ENCODE data around the gene SPRYD7.
"Not testable (repeated sequence)": the region's sequence is repeated elsewhere in the genome, so short reads cannot be mapped to it uniquely, and the experiment has no call there.

Gene SPRYD7

DNA sequence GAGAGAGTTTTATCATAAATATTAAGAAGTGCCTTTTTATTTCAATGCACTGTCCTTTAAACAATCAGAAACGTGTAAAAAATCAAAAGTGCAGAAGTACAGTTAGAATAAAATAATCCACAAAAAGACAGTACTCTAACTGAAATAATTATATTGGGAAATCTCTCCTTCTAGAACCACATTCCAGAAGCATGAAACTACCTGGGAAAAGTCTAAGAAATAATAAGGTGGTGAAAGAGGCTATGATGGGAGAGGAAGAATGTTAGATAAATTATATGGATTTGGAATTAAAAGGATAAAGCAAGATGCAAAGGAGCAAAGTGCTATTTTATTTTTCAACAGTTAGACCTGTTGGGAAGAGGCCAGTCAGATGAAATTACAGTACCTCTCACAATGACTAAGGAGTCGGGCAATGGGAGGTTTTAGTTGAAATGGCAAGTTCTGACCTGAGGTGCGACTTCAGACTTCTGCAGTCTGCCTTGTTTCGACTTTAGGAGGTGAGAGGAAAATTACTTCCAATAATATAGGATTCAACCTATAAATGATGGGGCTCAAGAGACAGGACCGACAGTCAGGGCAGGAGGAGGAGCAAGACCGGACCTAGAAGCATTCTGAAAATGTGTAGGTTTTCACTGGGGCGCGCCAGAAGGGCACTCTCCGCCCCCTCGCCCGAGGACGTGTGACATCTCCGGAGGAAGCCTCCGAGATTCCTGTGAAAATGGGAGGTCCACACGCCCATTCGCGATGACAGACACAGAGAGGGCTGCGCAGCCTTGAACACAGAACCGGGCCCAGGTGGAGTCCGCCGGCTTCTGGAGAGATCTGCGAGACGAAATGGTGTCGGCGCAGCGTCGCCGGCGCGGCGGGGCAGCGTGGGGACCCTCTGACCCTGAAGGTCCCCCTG lies 717 bp downstream of the SPRYD7 start:
- H3K9me3 ChIP-seq (ENCODE audit: control insufficient read depth in 5 of 5, low read length in 5 of 5), result no peaks in the 10 kb centered on the region
- peak overlapping the region in 4 of 5 donors; percentile 85 to 94 (median 94) for H3K9ac ChIP-seq (ENCODE audit: low read length in 5 of 5)
- H3K27ac ChIP-seq (ENCODE audit: low read depth, low read length), result peak overlapping the region; percentile 83
- H3K4me1 ChIP-seq (ENCODE audit: control insufficient read depth in 5 of 5, insufficient read depth in 5 of 5, low read length in 5 of 5), result peaks cover 2 to 38% (median 31%) of the 10 kb centered on the region in 5 donors
- peak overlapping the region; percentile 67 to 96 (median 84) for H3K4me3 ChIP-seq (ENCODE audit: low read depth in 1 of 5, low read length in 5 of 5)
- no peaks in the 10 kb centered on the region for H3K36me3 ChIP-seq (ENCODE audit: control insufficient read depth in 5 of 5, insufficient read depth in 5 of 5, low read length in 5 of 5)
- no peaks in the 10 kb centered on the region for H3K27me3 ChIP-seq (ENCODE audit: control insufficient read depth in 5 of 5, insufficient read depth in 4 of 5, low read length in 5 of 5)

DNA sequence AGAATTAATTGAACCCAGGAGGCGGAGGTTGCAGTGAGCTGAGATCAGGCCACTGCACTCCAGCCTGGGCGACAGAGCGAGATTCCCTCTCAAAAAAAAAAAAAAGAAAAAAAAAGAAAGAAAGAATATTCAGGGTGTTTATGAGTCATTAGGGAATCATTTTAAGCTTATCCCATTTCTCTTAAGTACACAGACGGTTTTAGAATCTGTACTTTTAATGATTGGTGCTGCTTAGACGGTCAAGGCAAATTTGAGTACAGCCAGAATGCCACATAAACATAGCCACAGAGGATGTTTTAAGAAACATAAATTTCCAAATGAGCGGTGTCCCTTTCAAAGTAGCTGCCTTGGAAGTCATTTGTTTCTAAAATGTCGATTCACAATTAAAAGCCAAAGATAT lies 2.6 kb downstream of the SPRYD7 start:
- Histone ChIP-seq H3K9me3 (ENCODE audit: control insufficient read depth in 5 of 5, low read length in 5 of 5) (no peaks in the 10 kb centered on the region), H3K9ac (ENCODE audit: low read length in 5 of 5) (no peak overlapping the region), H3K27me3 (ENCODE audit: control insufficient read depth in 5 of 5, insufficient read depth in 4 of 5, low read length in 5 of 5) (no peaks in the 10 kb centered on the region), H3K27ac (ENCODE audit: low read depth, low read length) (no peak overlapping the region), H3K36me3 (ENCODE audit: control insufficient read depth in 5 of 5, insufficient read depth in 5 of 5, low read length in 5 of 5) (peaks cover 0 to 4% (median under 1%) of the 10 kb centered on the region in 5 donors), H3K4me1 (ENCODE audit: control insufficient read depth in 5 of 5, insufficient read depth in 5 of 5, low read length in 5 of 5) (peaks cover 0 to 30% (median 23%) of the 10 kb centered on the region in 5 donors), H3K4me3 (ENCODE audit: low read depth in 1 of 5, low read length in 5 of 5) (no peak overlapping the region)

DNA sequence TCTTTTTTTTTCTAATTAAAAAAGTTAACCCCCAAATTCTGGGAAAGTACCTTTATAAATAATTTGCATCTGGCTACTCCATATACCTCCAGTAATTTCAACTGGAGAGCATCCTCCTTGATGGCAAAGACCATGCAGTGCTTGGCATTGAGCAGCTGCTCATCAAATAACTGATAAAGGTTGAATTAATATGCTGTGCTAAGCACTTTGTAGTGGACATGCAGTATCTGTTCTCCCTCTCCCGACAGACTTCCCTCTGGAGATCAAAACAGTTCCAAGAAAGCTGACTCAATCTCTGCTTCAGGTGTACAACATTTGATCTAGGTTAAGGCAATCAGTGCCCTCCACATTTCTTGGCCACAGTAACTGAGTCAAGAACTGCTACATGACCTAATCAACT lies 3.3 kb downstream of the SPRYD7 start:
- H3K36me3 ChIP-seq (ENCODE audit: control insufficient read depth in 5 of 5, insufficient read depth in 5 of 5, low read length in 5 of 5), result peaks cover under 1 to 9% (median 3%) of the 10 kb centered on the region in 5 donors
- H3K9me3 ChIP-seq (ENCODE audit: control insufficient read depth in 5 of 5, low read length in 5 of 5), result no peaks in the 10 kb centered on the region
- H3K27ac ChIP-seq (ENCODE audit: low read depth, low read length), result no peak overlapping the region
- H3K4me1 ChIP-seq (ENCODE audit: control insufficient read depth in 5 of 5, insufficient read depth in 5 of 5, low read length in 5 of 5), result peaks cover 0 to 24% (median 20%) of the 10 kb centered on the region in 5 donors
- H3K27me3 ChIP-seq (ENCODE audit: control insufficient read depth in 5 of 5, insufficient read depth in 4 of 5, low read length in 5 of 5), result no peaks in the 10 kb centered on the region
- no peak overlapping the region for H3K4me3 ChIP-seq (ENCODE audit: low read depth in 1 of 5, low read length in 5 of 5)
- no peak overlapping the region for H3K9ac ChIP-seq (ENCODE audit: low read length in 5 of 5)

DNA sequence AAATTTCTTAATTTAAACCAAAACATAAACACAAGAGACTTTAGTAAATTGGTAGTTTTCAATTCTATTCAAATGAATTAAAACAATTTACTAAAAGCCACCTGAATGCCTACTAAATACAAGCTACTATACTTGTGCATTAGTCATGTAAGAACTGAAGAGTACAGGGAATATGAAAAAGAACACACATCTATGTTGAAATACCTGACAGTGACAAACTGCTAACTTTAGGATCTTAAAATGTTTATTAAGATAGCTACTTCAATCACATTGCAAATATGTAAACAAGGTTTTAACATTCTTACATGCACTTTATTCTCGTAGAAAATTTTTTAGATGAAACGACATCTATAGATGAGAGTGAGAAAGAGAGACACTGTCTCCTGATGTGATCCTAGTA lies 4.1 kb downstream of the SPRYD7 start:
- Histone ChIP-seq H3K4me3 (ENCODE audit: low read depth in 1 of 5, low read length in 5 of 5) (no peak overlapping the region), H3K36me3 (ENCODE audit: control insufficient read depth in 5 of 5, insufficient read depth in 5 of 5, low read length in 5 of 5) (peaks cover 5 to 17% (median 7%) of the 10 kb centered on the region in 5 donors), H3K9me3 (ENCODE audit: control insufficient read depth in 5 of 5, low read length in 5 of 5) (no peaks in the 10 kb centered on the region), H3K27me3 (ENCODE audit: control insufficient read depth in 5 of 5, insufficient read depth in 4 of 5, low read length in 5 of 5) (no peaks in the 10 kb centered on the region), H3K27ac (ENCODE audit: low read depth, low read length) (no peak overlapping the region), H3K4me1 (ENCODE audit: control insufficient read depth in 5 of 5, insufficient read depth in 5 of 5, low read length in 5 of 5) (peaks cover 0 to 18% (median 14%) of the 10 kb centered on the region in 5 donors), H3K9ac (ENCODE audit: low read length in 5 of 5) (no peak overlapping the region)

DNA sequence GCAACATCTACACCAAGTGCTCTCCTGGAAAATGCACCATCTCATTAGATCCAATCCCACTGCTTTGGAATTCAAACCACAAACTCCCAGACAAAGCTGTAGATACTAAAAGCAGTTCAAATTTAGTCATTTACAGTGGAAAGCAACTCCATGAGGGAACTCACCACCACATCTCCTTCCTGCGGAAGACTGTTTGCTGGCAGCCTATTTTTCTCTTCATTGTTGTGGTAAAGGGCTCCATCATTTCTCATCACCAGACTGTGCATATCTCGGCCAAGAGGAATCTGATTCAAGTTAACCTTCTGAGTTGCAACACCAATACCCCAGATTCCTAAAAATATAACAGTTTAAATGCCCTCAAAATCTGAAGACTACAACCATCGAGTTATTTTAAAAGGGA lies 8.4 kb downstream of the SPRYD7 start:
- no peak overlapping the region for H3K9ac ChIP-seq (ENCODE audit: low read length in 5 of 5)
- H3K27ac ChIP-seq (ENCODE audit: low read depth, low read length), result no peak overlapping the region
- no peaks in the 10 kb centered on the region for H3K4me1 ChIP-seq (ENCODE audit: control insufficient read depth in 5 of 5, insufficient read depth in 5 of 5, low read length in 5 of 5)
- no peaks in the 10 kb centered on the region for H3K9me3 ChIP-seq (ENCODE audit: control insufficient read depth in 5 of 5, low read length in 5 of 5)
- H3K36me3 ChIP-seq (ENCODE audit: control insufficient read depth in 5 of 5, insufficient read depth in 5 of 5, low read length in 5 of 5), result peaks cover 7 to 43% (median 16%) of the 10 kb centered on the region in 5 donors
- H3K27me3 ChIP-seq (ENCODE audit: control insufficient read depth in 5 of 5, insufficient read depth in 4 of 5, low read length in 5 of 5), result no peaks in the 10 kb centered on the region
- no peak overlapping the region for H3K4me3 ChIP-seq (ENCODE audit: low read depth in 1 of 5, low read length in 5 of 5)

DNA sequence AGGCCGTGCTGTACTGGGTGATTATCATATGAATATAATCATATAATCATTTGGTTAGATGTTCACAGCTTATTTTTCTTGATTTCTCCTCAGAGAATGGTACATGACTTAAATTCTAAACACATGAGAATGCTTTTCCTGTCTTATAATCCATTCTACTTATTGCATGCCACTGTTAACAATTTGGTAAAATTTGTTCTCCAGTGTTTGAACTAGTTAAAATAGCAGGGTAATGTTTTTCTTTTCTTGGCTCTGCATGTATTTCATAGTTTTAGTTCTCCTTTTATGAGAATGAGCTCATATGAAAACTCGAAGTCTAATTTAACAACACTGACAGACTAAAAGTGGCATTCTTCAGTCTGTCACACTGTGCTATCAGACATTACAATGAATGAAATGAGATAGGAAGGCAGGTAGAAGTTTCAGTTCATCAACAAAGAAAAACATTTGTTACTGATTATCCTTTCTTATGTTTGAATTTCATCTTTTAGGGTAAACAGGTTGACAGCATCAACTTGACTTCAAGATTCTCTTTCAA lies 10.2 kb downstream of the SPRYD7 start:
- Histone ChIP-seq H3K36me3 (ENCODE audit: control insufficient read depth in 5 of 5, insufficient read depth in 5 of 5, low read length in 5 of 5) (peaks cover 12 to 51% (median 23%) of the 10 kb centered on the region in 5 donors), H3K27me3 (ENCODE audit: control insufficient read depth in 5 of 5, insufficient read depth in 4 of 5, low read length in 5 of 5) (no peaks in the 10 kb centered on the region), H3K27ac (ENCODE audit: low read depth, low read length) (no peak overlapping the region), H3K9ac (ENCODE audit: low read length in 5 of 5) (no peak overlapping the region), H3K9me3 (ENCODE audit: control insufficient read depth in 5 of 5, low read length in 5 of 5) (no peaks in the 10 kb centered on the region), H3K4me3 (ENCODE audit: low read depth in 1 of 5, low read length in 5 of 5) (no peak overlapping the region), H3K4me1 (ENCODE audit: control insufficient read depth in 5 of 5, insufficient read depth in 5 of 5, low read length in 5 of 5) (no peaks in the 10 kb centered on the region)

DNA sequence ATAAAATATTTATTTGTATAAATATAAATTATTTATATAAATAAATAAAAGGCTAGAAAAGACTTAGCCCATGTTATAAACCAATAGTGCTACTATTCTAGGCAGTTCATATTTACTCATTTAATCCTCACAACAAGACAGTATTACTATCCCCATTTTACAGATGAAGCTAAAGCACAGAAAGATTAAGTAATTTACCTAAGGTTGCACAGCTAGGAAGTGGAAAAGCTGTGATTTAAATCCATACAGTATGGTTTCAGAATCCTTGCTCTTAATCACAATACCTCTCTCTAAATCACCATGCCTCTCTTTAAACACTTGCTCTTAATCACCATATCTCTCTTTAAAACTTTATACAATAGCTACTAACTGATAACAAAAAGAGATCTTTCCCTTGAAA lies 13.8 kb downstream of the SPRYD7 start:
- H3K9me3 ChIP-seq (ENCODE audit: control insufficient read depth in 5 of 5, low read length in 5 of 5), result no peaks in the 10 kb centered on the region
- no peak overlapping the region for H3K27ac ChIP-seq (ENCODE audit: low read depth, low read length)
- no peak overlapping the region for H3K9ac ChIP-seq (ENCODE audit: low read length in 5 of 5)
- H3K4me3 ChIP-seq (ENCODE audit: low read depth in 1 of 5, low read length in 5 of 5), result no peak overlapping the region
- peaks cover 11 to 51% (median 26%) of the 10 kb centered on the region in 5 donors for H3K36me3 ChIP-seq (ENCODE audit: control insufficient read depth in 5 of 5, insufficient read depth in 5 of 5, low read length in 5 of 5)
- no peaks in the 10 kb centered on the region for H3K4me1 ChIP-seq (ENCODE audit: control insufficient read depth in 5 of 5, insufficient read depth in 5 of 5, low read length in 5 of 5)
- H3K27me3 ChIP-seq (ENCODE audit: control insufficient read depth in 5 of 5, insufficient read depth in 4 of 5, low read length in 5 of 5), result no peaks in the 10 kb centered on the region

DNA sequence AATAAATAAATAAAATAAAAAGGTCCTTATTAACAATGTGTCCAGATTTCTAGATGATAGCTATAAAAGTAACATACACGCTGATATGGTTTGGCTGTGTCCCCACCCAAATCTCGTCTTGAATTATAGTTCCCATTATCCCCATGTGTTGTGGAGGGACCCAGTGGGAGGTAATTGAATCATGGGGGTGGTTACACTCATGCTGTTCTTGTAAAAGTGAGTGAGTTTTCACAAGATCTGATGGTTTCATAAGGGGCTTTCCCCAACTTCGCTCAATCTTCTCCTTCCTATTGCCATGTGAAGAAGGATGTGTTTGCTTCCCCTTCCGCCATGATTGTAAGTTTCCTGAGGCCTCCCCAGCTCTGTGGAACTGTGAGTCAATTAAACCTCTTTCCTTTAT lies 15.2 kb downstream of the SPRYD7 start:
- H3K27ac ChIP-seq (ENCODE audit: low read depth, low read length); H3K9me3 ChIP-seq (ENCODE audit: control insufficient read depth in 5 of 5, low read length in 5 of 5); H3K27me3 ChIP-seq (ENCODE audit: control insufficient read depth in 5 of 5, insufficient read depth in 4 of 5, low read length in 5 of 5); H3K4me3 ChIP-seq (ENCODE audit: low read depth in 1 of 5, low read length in 5 of 5); H3K9ac ChIP-seq (ENCODE audit: low read length in 5 of 5); H3K4me1 ChIP-seq (ENCODE audit: control insufficient read depth in 5 of 5, insufficient read depth in 5 of 5, low read length in 5 of 5): not testable (repeated sequence)
- H3K36me3 ChIP-seq (ENCODE audit: control insufficient read depth in 5 of 5, insufficient read depth in 5 of 5, low read length in 5 of 5), result peaks cover 21 to 56% (median 34%) of the 10 kb centered on the region in 5 donors

DNA sequence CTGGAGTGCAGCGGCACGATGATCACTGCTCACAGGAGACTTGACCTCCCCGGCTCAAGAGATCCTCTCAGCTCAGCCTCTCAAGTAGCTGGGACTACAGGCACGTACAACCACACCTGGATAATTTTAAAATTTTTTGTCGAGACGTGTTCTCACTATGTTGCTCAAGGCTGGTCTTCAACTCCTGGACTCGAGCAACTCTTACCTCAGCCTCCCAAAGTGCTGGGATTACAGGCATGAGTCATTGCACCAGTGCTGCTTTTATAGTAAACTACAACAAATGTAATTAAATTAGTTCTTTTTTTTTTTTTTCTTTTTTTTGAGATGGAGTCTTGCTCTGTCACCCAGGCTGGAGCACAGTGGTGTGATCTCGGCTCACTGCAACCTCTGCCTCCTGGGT lies 18.0 kb downstream of the SPRYD7 start:
- not testable (repeated sequence) for H3K27me3 ChIP-seq (ENCODE audit: control insufficient read depth in 5 of 5, insufficient read depth in 4 of 5, low read length in 5 of 5); H3K27ac ChIP-seq (ENCODE audit: low read depth, low read length); H3K4me3 ChIP-seq (ENCODE audit: low read depth in 1 of 5, low read length in 5 of 5); H3K9me3 ChIP-seq (ENCODE audit: control insufficient read depth in 5 of 5, low read length in 5 of 5); H3K4me1 ChIP-seq (ENCODE audit: control insufficient read depth in 5 of 5, insufficient read depth in 5 of 5, low read length in 5 of 5); H3K9ac ChIP-seq (ENCODE audit: low read length in 5 of 5)
- H3K36me3 ChIP-seq (ENCODE audit: control insufficient read depth in 5 of 5, insufficient read depth in 5 of 5, low read length in 5 of 5), result peaks cover 25 to 45% (median 30%) of the 10 kb centered on the region in 5 donors

DNA sequence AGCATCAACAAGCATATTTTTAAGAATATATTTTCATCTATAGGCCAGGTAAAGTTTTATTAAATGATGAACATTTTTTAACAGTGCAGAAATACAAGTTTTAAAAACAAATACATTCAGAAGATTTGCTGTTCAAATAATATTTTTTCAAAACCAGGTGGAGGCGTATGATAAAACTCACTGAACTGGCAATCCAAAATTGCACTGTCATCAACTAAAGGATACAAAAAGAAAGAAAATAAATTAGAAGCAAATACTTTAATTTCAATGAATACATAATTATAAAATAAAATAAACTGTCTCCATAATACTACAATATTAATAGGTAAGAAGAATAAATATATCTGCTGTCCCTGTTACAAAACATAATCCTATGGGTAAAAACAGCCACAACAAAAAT lies 21.2 kb downstream of the SPRYD7 start:
- Histone ChIP-seq H3K4me3 (ENCODE audit: low read depth in 1 of 5, low read length in 5 of 5) (no peak overlapping the region), H3K36me3 (ENCODE audit: control insufficient read depth in 5 of 5, insufficient read depth in 5 of 5, low read length in 5 of 5) (peaks cover 17 to 40% (median 21%) of the 10 kb centered on the region in 5 donors), H3K9ac (ENCODE audit: low read length in 5 of 5) (no peak overlapping the region), H3K9me3 (ENCODE audit: control insufficient read depth in 5 of 5, low read length in 5 of 5) (no peaks in the 10 kb centered on the region), H3K27ac (ENCODE audit: low read depth, low read length) (no peak overlapping the region), H3K4me1 (ENCODE audit: control insufficient read depth in 5 of 5, insufficient read depth in 5 of 5, low read length in 5 of 5) (no peaks in the 10 kb centered on the region), H3K27me3 (ENCODE audit: control insufficient read depth in 5 of 5, insufficient read depth in 4 of 5, low read length in 5 of 5) (no peaks in the 10 kb centered on the region)
